ENCODE results near the gene C3orf52.

The C3orf52 gene

DNA sequence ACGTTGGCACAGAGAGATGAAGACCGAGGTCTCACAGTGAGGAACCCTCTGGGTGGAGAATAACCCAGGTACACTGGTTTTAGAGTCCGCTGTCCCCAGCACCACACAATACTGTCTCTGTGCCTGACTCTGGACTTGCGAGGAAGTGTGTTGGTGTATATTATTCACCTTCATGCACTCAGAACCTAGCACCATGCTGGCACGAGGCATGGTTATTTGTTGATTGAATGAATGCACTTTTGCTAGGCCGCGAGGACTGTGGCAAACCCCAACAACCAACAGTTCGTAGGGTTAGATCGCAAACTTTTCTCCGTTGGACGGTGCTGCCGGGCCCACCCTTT, 484 bp upstream of the C3orf52 start:
- Histone ChIP-seq H3K9me3 (ENCODE audit: control insufficient read depth in 5 of 5, low read length in 5 of 5) (no peaks in the 10 kb centered on the region), H3K36me3 (ENCODE audit: control insufficient read depth in 5 of 5, insufficient read depth in 5 of 5, low read length in 5 of 5) (no peaks in the 10 kb centered on the region), H3K4me3 (ENCODE audit: low read depth in 1 of 5, low read length in 5 of 5) (peak overlapping the region; percentile 58 to 74 (median 70)), H3K4me1 (ENCODE audit: control insufficient read depth in 5 of 5, insufficient read depth in 5 of 5, low read length in 5 of 5) (peaks cover 1 to 17% (median 14%) of the 10 kb centered on the region in 5 donors), H3K27ac (ENCODE audit: low read depth, low read length) (no peak overlapping the region), H3K9ac (ENCODE audit: low read length in 5 of 5) (peak overlapping the region in 3 of 5 donors; percentile 51 to 81 (median 62)), H3K27me3 (ENCODE audit: control insufficient read depth in 5 of 5, insufficient read depth in 4 of 5, low read length in 5 of 5) (peaks cover 0 to 7% (median 2%) of the 10 kb centered on the region in 5 donors)

DNA sequence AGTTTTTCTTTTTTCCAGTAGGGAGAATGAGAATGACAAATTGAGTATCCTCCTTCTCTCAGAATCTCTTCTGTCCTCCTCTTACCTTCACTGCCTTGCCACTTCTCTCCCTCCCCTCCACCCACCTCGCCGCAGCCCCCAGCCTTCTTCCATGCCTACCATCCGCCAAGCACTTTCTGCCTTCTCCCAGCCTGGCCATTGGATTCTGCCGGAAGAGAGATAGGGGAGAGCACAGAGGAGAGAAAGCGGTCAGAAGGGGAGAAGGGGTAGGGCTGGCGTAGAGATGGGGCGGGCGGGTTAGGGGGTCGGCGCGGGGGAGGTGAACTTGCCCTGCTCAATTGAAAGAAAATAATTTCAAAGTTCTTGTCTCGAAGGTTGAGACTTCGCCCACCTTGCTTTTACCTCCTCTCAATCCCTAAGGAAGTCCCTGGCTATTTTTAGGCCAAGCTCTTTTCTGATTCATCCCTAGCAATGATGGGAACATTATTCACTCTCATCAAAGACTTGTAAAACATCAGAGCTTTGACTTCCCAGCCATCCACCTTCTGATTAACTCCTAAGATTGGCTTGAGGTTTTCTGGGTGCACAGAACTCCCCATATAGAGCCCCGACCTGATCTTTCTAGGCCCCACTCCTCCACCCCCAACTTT, 811 bp downstream of the C3orf52 start:
- Histone ChIP-seq H3K4me1 (ENCODE audit: control insufficient read depth in 5 of 5, insufficient read depth in 5 of 5, low read length in 5 of 5) (peaks cover 1 to 19% (median 14%) of the 10 kb centered on the region in 5 donors), H3K36me3 (ENCODE audit: control insufficient read depth in 5 of 5, insufficient read depth in 5 of 5, low read length in 5 of 5) (no peaks in the 10 kb centered on the region), H3K4me3 (ENCODE audit: low read depth in 1 of 5, low read length in 5 of 5) (peak overlapping the region; percentile 64 to 74 (median 70)), H3K27me3 (ENCODE audit: control insufficient read depth in 5 of 5, insufficient read depth in 4 of 5, low read length in 5 of 5) (peaks cover 0 to 7% (median 2%) of the 10 kb centered on the region in 5 donors), H3K27ac (ENCODE audit: low read depth, low read length) (no peak overlapping the region), H3K9me3 (ENCODE audit: control insufficient read depth in 5 of 5, low read length in 5 of 5) (no peaks in the 10 kb centered on the region), H3K9ac (ENCODE audit: low read length in 5 of 5) (peak overlapping the region in 3 of 5 donors; percentile 52 to 81 (median 62))

DNA sequence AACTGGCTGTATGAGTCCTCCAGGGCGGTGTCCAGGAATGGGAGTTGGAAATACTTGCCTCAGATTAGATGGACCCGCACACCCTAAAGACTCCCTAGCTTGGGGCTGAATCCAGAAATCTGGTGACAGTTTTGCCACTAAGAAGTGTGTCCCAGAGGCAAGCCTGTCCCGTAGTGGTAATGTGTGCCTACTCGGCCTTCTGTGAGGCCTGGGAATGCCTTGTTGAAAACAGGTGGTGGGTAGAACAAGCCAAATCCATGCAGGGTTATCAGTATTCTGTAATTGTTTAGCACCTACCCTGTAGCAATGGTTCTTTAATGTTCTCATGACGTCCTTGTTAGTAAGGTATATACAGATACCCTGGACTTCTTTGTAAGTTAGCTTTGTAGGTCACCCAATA, 1.6 kb downstream of the C3orf52 start:
- H3K27ac ChIP-seq (ENCODE audit: low read depth, low read length) = no peak overlapping the region
- H3K27me3 ChIP-seq (ENCODE audit: control insufficient read depth in 5 of 5, insufficient read depth in 4 of 5, low read length in 5 of 5) = peaks cover 0 to 7% (median 2%) of the 10 kb centered on the region in 5 donors
- peaks cover 1 to 23% (median 20%) of the 10 kb centered on the region in 5 donors for H3K4me1 ChIP-seq (ENCODE audit: control insufficient read depth in 5 of 5, insufficient read depth in 5 of 5, low read length in 5 of 5)
- H3K4me3 ChIP-seq (ENCODE audit: low read depth in 1 of 5, low read length in 5 of 5) = no peak overlapping the region
- no peak overlapping the region for H3K9ac ChIP-seq (ENCODE audit: low read length in 5 of 5)
- H3K36me3 ChIP-seq (ENCODE audit: control insufficient read depth in 5 of 5, insufficient read depth in 5 of 5, low read length in 5 of 5) = no peaks in the 10 kb centered on the region
- no peaks in the 10 kb centered on the region for H3K9me3 ChIP-seq (ENCODE audit: control insufficient read depth in 5 of 5, low read length in 5 of 5)

DNA sequence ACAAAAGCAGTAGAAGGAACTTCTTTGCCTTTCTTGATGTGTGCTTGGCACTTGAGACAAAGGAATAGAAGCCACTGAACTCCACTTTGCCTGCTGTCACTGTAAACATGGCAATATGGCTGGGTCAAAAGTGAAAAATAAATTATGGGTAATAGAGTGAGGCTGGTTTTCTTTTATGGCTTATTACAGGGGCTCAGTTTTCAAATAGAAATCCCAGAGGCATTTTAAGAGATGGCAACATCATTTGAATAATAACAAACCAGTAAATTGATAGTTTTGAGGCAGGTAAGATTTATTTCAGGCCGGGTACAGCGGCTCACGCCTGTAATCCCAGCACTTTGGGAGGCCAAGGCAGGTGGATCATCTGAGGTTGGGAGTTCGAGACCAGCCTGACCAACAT, 2.8 kb downstream of the C3orf52 start:
- peaks cover 1 to 26% (median 22%) of the 10 kb centered on the region in 5 donors for H3K4me1 ChIP-seq (ENCODE audit: control insufficient read depth in 5 of 5, insufficient read depth in 5 of 5, low read length in 5 of 5)
- no peak overlapping the region for H3K9ac ChIP-seq (ENCODE audit: low read length in 5 of 5)
- H3K4me3 ChIP-seq (ENCODE audit: low read depth in 1 of 5, low read length in 5 of 5) = no peak overlapping the region
- H3K9me3 ChIP-seq (ENCODE audit: control insufficient read depth in 5 of 5, low read length in 5 of 5) = no peaks in the 10 kb centered on the region
- H3K27ac ChIP-seq (ENCODE audit: low read depth, low read length) = no peak overlapping the region
- peaks cover 0 to 7% (median 2%) of the 10 kb centered on the region in 5 donors for H3K27me3 ChIP-seq (ENCODE audit: control insufficient read depth in 5 of 5, insufficient read depth in 4 of 5, low read length in 5 of 5)
- H3K36me3 ChIP-seq (ENCODE audit: control insufficient read depth in 5 of 5, insufficient read depth in 5 of 5, low read length in 5 of 5) = no peaks in the 10 kb centered on the region

DNA sequence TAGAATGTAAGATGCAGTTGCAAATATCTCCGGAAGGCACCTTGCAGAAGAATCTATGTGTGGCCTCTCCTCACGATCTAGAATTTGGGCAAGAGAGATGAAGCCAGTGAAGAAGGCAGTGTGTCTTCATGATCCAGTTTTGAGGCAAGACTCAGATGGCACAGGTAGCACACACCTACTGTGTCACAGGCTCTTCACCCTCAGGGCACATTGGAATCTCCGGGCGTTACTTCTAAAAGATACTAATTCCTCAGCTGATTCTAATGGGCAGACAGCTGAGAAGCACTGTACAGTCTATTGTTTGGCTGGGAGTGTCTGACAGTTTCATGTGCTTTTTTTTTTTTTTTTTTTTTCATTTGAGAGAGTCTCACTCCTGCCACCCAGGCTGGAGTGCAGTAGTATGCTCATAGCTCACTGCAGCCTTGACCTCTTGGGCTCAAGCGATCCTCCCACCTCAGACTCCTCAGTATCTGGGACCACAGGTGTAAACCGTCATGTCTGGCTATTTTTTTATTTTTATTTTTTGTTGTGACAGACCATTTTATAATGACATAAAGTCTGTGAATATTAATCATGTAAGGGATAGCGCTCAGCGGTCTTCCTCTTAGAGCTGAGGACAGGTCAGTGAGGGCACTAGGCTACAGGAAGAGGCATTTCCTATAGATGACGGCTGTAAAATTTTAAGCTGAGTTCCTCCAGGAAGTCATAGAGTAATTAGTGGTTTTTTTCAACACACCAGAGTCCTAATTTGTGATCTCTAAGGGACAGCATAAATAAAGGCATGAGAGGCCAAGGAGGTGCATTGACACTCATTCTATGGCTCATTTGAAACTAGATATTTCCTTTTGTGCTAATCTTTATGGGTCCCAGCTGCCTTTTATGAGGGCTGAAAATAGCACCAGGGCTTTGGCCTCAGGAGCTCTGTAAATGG, 4.0 kb downstream of the C3orf52 start:
- H3K9ac ChIP-seq (ENCODE audit: low read length in 5 of 5) = no peak overlapping the region
- peaks cover 0 to 7% (median 2%) of the 10 kb centered on the region in 5 donors for H3K27me3 ChIP-seq (ENCODE audit: control insufficient read depth in 5 of 5, insufficient read depth in 4 of 5, low read length in 5 of 5)
- no peak overlapping the region for H3K4me3 ChIP-seq (ENCODE audit: low read depth in 1 of 5, low read length in 5 of 5)
- peaks cover 1 to 26% (median 22%) of the 10 kb centered on the region in 5 donors for H3K4me1 ChIP-seq (ENCODE audit: control insufficient read depth in 5 of 5, insufficient read depth in 5 of 5, low read length in 5 of 5)
- no peaks in the 10 kb centered on the region for H3K9me3 ChIP-seq (ENCODE audit: control insufficient read depth in 5 of 5, low read length in 5 of 5)
- H3K27ac ChIP-seq (ENCODE audit: low read depth, low read length) = no peak overlapping the region
- H3K36me3 ChIP-seq (ENCODE audit: control insufficient read depth in 5 of 5, insufficient read depth in 5 of 5, low read length in 5 of 5) = no peaks in the 10 kb centered on the region

DNA sequence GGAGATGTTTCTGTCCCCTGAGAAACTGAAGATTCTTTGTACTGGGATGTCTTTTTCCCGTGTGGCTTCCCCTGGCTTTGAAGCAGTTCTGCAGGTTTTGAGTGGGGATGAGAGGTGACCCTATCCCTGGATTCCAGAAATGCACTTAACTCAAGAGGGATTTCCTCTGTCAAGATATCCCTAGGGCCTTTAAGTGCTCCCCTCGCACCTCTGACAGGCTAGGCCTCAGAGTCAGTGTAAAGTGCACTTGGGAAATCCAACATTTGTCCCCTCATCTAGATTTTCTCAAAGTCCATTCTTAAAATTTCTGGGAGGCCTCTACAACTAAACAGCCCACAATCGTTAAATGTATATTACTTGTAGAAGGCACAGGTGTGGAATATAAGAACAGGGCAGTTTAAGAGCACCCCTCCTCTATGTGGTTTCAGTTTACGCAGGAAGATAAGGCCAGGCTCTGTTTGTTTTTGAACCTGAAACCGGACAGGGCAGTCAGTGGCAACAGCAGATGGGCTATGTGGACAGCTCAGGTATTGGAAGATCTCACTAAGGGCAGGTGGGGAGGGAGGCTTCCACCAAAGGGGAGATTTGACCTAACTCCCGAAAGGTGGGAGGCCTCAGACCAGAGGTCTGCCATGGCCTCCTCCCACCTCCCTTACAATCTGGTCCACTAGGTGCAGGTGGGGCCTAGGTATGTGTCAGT, 4.8 kb downstream of the C3orf52 start:
- Histone ChIP-seq H3K27ac (ENCODE audit: low read depth, low read length) (no peak overlapping the region), H3K9ac (ENCODE audit: low read length in 5 of 5) (no peak overlapping the region), H3K4me3 (ENCODE audit: low read depth in 1 of 5, low read length in 5 of 5) (no peak overlapping the region), H3K9me3 (ENCODE audit: control insufficient read depth in 5 of 5, low read length in 5 of 5) (no peaks in the 10 kb centered on the region), H3K36me3 (ENCODE audit: control insufficient read depth in 5 of 5, insufficient read depth in 5 of 5, low read length in 5 of 5) (no peaks in the 10 kb centered on the region), H3K27me3 (ENCODE audit: control insufficient read depth in 5 of 5, insufficient read depth in 4 of 5, low read length in 5 of 5) (peaks cover 0 to 7% (median 2%) of the 10 kb centered on the region in 5 donors), H3K4me1 (ENCODE audit: control insufficient read depth in 5 of 5, insufficient read depth in 5 of 5, low read length in 5 of 5) (peaks cover 1 to 22% (median 17%) of the 10 kb centered on the region in 5 donors)

DNA sequence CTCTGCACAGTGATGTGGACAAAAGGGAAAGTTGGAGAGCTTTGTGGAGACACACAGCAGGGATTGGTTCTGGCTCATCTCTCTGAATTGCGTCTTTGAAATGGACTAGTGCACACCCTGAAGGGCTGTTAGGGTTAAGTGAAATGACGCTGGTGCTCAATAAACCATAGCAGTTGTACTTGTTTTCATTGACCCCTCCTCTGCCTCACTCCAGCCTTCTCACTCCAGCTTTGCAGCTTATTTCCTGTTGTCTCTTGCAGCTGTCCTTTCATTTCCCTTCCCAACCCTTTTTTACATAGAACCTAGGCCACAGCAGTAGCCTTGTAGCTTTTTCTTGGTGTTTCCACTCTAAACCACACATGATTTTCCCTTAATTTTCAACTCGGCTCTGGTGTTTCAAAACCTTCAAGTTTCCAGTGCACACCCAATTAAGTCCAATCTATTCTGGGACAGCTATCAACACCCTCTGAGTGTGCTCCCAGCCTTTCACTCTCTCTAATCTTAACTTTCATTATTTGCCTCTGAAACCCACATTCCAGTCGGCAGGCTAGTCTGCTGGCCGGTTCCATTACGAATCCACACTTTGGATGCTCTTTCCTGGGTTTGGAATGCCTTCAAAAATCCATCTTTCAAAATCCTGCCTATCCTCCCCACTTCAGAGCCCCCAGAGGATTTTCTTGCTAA, 6.4 kb downstream of the C3orf52 start:
- Histone ChIP-seq H3K4me3 (ENCODE audit: low read depth in 1 of 5, low read length in 5 of 5) (peak overlapping the region in 1 of 5 donors; percentile 15), H3K9me3 (ENCODE audit: control insufficient read depth in 5 of 5, low read length in 5 of 5) (no peaks in the 10 kb centered on the region), H3K27ac (ENCODE audit: low read depth, low read length) (no peak overlapping the region), H3K36me3 (ENCODE audit: control insufficient read depth in 5 of 5, insufficient read depth in 5 of 5, low read length in 5 of 5) (no peaks in the 10 kb centered on the region), H3K9ac (ENCODE audit: low read length in 5 of 5) (no peak overlapping the region), H3K4me1 (ENCODE audit: control insufficient read depth in 5 of 5, insufficient read depth in 5 of 5, low read length in 5 of 5) (peaks cover 0 to 14% (median 8%) of the 10 kb centered on the region in 5 donors), H3K27me3 (ENCODE audit: control insufficient read depth in 5 of 5, insufficient read depth in 4 of 5, low read length in 5 of 5) (peaks cover 0 to 6% (median under 1%) of the 10 kb centered on the region in 5 donors)

DNA sequence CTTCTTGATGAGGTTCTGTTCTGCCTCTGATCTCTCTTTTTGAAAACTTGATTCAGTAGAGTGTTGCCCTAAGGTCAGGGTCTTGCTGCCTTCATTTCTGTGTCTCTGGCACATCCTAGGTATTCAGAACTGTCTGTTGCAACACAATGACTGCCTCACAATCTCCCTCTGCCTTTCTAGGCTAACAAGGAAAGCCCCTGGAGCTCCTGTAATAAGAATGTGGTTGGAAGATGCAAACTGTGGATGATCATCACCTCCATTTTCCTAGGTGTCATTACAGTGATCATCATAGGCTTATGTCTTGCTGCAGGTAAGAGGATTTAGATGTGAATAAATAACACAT, 7.0 kb downstream of the C3orf52 start:
- Histone ChIP-seq H3K27ac (ENCODE audit: low read depth, low read length) (no peak overlapping the region), H3K27me3 (ENCODE audit: control insufficient read depth in 5 of 5, insufficient read depth in 4 of 5, low read length in 5 of 5) (peaks cover 0 to 3% (median 0%) of the 10 kb centered on the region in 5 donors), H3K9ac (ENCODE audit: low read length in 5 of 5) (no peak overlapping the region), H3K4me1 (ENCODE audit: control insufficient read depth in 5 of 5, insufficient read depth in 5 of 5, low read length in 5 of 5) (peaks cover 0 to 14% (median 8%) of the 10 kb centered on the region in 5 donors), H3K9me3 (ENCODE audit: control insufficient read depth in 5 of 5, low read length in 5 of 5) (no peaks in the 10 kb centered on the region), H3K4me3 (ENCODE audit: low read depth in 1 of 5, low read length in 5 of 5) (no peak overlapping the region), H3K36me3 (ENCODE audit: control insufficient read depth in 5 of 5, insufficient read depth in 5 of 5, low read length in 5 of 5) (no peaks in the 10 kb centered on the region)

DNA sequence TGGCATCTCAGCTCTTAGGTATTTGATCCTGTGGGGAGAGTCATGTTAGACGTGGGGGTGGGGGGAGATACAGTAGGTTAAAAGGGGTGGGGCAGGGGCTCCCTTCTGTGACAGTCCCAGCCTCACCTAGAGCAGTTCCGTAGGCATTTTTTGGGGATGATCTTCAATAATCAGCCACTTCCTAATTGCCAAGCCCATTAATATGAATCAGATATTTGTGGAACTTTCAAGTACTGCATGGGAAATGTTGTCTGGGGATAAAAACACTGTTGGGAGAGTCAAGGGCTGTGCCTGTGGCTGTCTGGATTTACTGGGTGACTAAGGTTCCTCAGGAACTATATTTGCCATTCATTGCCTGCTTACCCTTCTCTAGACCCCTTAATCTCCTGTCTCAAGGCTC, 9.5 kb downstream of the C3orf52 start:
- no peak overlapping the region for H3K4me3 ChIP-seq (ENCODE audit: low read depth in 1 of 5, low read length in 5 of 5)
- H3K27ac ChIP-seq (ENCODE audit: low read depth, low read length) = no peak overlapping the region
- H3K9ac ChIP-seq (ENCODE audit: low read length in 5 of 5) = no peak overlapping the region
- no peaks in the 10 kb centered on the region for H3K27me3 ChIP-seq (ENCODE audit: control insufficient read depth in 5 of 5, insufficient read depth in 4 of 5, low read length in 5 of 5)
- H3K9me3 ChIP-seq (ENCODE audit: control insufficient read depth in 5 of 5, low read length in 5 of 5) = no peaks in the 10 kb centered on the region
- peaks cover 0 to 9% (median 7%) of the 10 kb centered on the region in 5 donors for H3K4me1 ChIP-seq (ENCODE audit: control insufficient read depth in 5 of 5, insufficient read depth in 5 of 5, low read length in 5 of 5)
- H3K36me3 ChIP-seq (ENCODE audit: control insufficient read depth in 5 of 5, insufficient read depth in 5 of 5, low read length in 5 of 5) = no peaks in the 10 kb centered on the region
